Hepatic stellate cell (primary cell): ENCODE data around the gene UMODL1.
A peak's percentile ranks its signal among the peaks of the same experiment; 100 is the strongest.

Source experiments
- DNase-seq: peaks from one replicate; pipeline ENCODE4 v3.0.0; 2011; ENCODE audit warnings: low spot score

The UMODL1 gene

GRCh38 chr21:42129300-42130266 lies 58.5 kb downstream of the UMODL1 start:
- DNase-seq: no peak

GRCh38 chr21:42130441-42130840 lies 59.3 kb downstream of the UMODL1 start:
- DNase-seq: no peak

GRCh38 chr21:42132183-42132582 lies 61.1 kb downstream of the UMODL1 start:
- DNase-seq: no peak

- DNase-seq: no peak
Observed at GRCh38 chr21:42133131-42133530, 62.0 kb downstream of the UMODL1 start.

GRCh38 chr21:42135386-42136052 lies 64.4 kb downstream of the UMODL1 start:
- no peak for DNase-seq

- DNase-seq: no peak
Observed at GRCh38 chr21:42137191-42137904, 66.2 kb downstream of the UMODL1 start.

GRCh38 chr21:42140196-42140934 lies 69.2 kb downstream of the UMODL1 start:
- no peak for DNase-seq

GRCh38 chr21:42141643-42142042 lies 70.5 kb downstream of the UMODL1 start:
- no peak for DNase-seq

- DNase-seq: no peak
Observed at GRCh38 chr21:42142141-42142540, 71.0 kb downstream of the UMODL1 start.

- no peak for DNase-seq
Observed at GRCh38 chr21:42142627-42143026, 71.5 kb downstream of the UMODL1 start.

- no peak for DNase-seq
Observed at GRCh38 chr21:42143111-42143510, 72.0 kb downstream of the UMODL1 start.

- no peak for DNase-seq
Observed at GRCh38 chr21:42144221-42144620, 73.1 kb downstream of the UMODL1 start.

GRCh38 chr21:42144679-42145568 lies 73.8 kb downstream of the UMODL1 start:
- DNase-seq: no peak

GRCh38 chr21:42145569-42146272 lies 74.6 kb downstream of the UMODL1 start:
- DNase-seq: peak; percentile 92

GRCh38 chr21:42146273-42146805 lies 75.2 kb downstream of the UMODL1 start:
- no peak for DNase-seq

- no peak for DNase-seq
Observed at GRCh38 chr21:42146821-42147220, 75.7 kb downstream of the UMODL1 start.

- DNase-seq: no peak
Observed at GRCh38 chr21:42147386-42148020, 76.4 kb downstream of the UMODL1 start.

- no peak for DNase-seq
Observed at GRCh38 chr21:42148097-42148496, 77.0 kb downstream of the UMODL1 start.

- no peak for DNase-seq
Observed at GRCh38 chr21:42148584-42148983, 77.5 kb downstream of the UMODL1 start.
